GM12892 (cell line): Measurements from ENCODE around the gene ARMH1.

ENCODE experiments used
- POLR2A ChIP-seq: IDR thresholded peaks from 2 replicates; pipeline ENCODE4 v1.6.1; 2011; ENCODE audit warnings: low read depth, low read length, control low read depth
- TAF1 ChIP-seq: IDR thresholded peaks from 2 replicates; pipeline ENCODE4 v1.6.1; 2011; ENCODE audit warnings: low read depth, mild to moderate bottlenecking, control low read depth, low read length, borderline replicate concordance

GRCh38 chr1:44700573-44700972 is 26.1 kb downstream of the ARMH1 start:
- TF ChIP-seq POLR2A, result no peak
- no peak for TF ChIP-seq TAF1
